Fibroblast of villous mesenchyme (primary cell): ENCODE results near the gene TRPM4. TPM values are rescaled to one million over a fixed set of nuclear protein-coding genes. Genes with fewer than 3 reads are reported as not detected.
"Not testable (repeated sequence)": the region's sequence is repeated elsewhere in the genome, so short reads cannot be mapped to it uniquely, and the experiment has no call there.

ENCODE experiments used
- DNase-seq: peaks from one replicate; pipeline ENCODE4 v3.0.0-alpha.2; 2010; ENCODE audit warnings: low read depth
- H3K4me3 ChIP-seq: 2 replicates; pipeline ENCODE4 v1.5.1; 2011; ENCODE audit warnings: low read depth, mild to moderate bottlenecking, low read length
- CTCF ChIP-seq: IDR thresholded peaks from 2 replicates; pipeline ENCODE4 v1.5.1; 2012; ENCODE audit warnings: low read depth, mild to moderate bottlenecking, low read length; ENCODE audit not compliant: insufficient read depth
- total RNA-seq: library from RNA; depleted of rRNA; stranded (reverse); fragments of >200 nt; gene quantifications from 2 replicates; pipeline ENCODE4 v1.2.3, GENCODE V29; 2012

TRPM4 gene
- total RNA-seq, 1 donor = 17.3 TPM

- DNase-seq = no peak
- no peak for TF ChIP-seq CTCF
- no peak overlapping the region for H3K4me3 ChIP-seq
Measured at GRCh38 chr19:49194408-49194807, 36.8 kb downstream of the TRPM4 start.

GRCh38 chr19:49196527-49197240, 39.1 kb downstream of the TRPM4 start:
- H3K4me3 ChIP-seq = no peak overlapping the region
- DNase-seq = no peak

GRCh38 chr19:49200238-49200862, 42.8 kb downstream of the TRPM4 start:
- no peak for DNase-seq
- H3K4me3 ChIP-seq = no peak overlapping the region
- TF ChIP-seq CTCF = no peak

More at GRCh38 chr19:49196527-49197240, 39.1 kb downstream of the TRPM4 start:
- TF ChIP-seq CTCF = no peak

GRCh38 chr19:49201042-49201441, 43.5 kb downstream of the TRPM4 start:
- H3K4me3 ChIP-seq = no peak overlapping the region
- TF ChIP-seq CTCF = no peak
- no peak for DNase-seq

- no peak for TF ChIP-seq CTCF
- no peak overlapping the region for H3K4me3 ChIP-seq
- no peak for DNase-seq
Measured at GRCh38 chr19:49205114-49205513, 47.5 kb downstream of the TRPM4 start.

DNA sequence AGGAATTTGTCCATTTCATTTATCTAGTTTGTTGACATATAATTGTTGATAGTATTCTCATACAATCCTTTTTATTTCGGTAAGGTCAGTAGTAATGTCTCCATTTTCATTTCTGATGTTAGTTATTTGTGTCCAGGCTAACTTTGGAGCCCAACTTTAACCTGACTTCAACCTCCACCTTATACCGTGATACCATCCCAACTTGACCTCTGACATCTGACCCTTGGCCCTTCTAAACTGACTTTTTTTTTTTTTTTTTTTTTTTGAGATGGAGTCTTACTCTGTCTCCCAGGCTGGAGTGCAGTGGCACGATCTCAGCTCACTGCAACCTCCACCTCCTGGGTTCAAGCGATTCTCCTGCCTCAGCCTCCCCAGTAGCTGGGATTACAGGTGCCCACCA, 51.9 kb downstream of the TRPM4 start:
- not testable (repeated sequence) for H3K4me3 ChIP-seq, DNase-seq

GRCh38 chr19:49210108-49210900, 52.7 kb downstream of the TRPM4 start:
- TF ChIP-seq CTCF = no peak
- no peak for DNase-seq
- no peak overlapping the region for H3K4me3 ChIP-seq
